ENCODE results near the gene EIF5. TPM values are rescaled to one million over a fixed set of nuclear protein-coding genes. Genes with fewer than 3 reads are reported as not detected.

EIF5 gene
- total RNA-seq, 1 donor from 2014 or later = 181 TPM

GRCh38 chr14:103391048-103391447, 57.0 kb downstream of the EIF5 start:
- no peak for DNase-seq (ENCODE audit: extremely low read depth, low read depth, low spot score)

GRCh38 chr14:103392106-103392505, 58.1 kb downstream of the EIF5 start:
- DNase-seq (ENCODE audit: extremely low read depth, low read depth, low spot score) = no peak

- no peak for DNase-seq (ENCODE audit: extremely low read depth, low read depth, low spot score)
These were observed 58.5 kb downstream of the EIF5 start for GRCh38 chr14:103392572-103392971.

- DNase-seq (ENCODE audit: extremely low read depth, low read depth, low spot score) = no peak
These were observed 59.0 kb downstream of the EIF5 start for GRCh38 chr14:103393070-103393469.

- no peak for DNase-seq (ENCODE audit: extremely low read depth, low read depth, low spot score)
These were observed 59.9 kb downstream of the EIF5 start for GRCh38 chr14:103393676-103394626.

Other genes starting within 250 kb of the EIF5 start
- not detected in 2 replicates for gene EXOC3L4, start 239.5 kb upstream of the EIF5 start, total RNA-seq
- 59.6 and 136 TPM in 2 replicates for gene TNFAIP2, start 210.8 kb upstream of the EIF5 start, total RNA-seq
- gene MARK3, start 51.2 kb downstream of the EIF5 start, total RNA-seq = 65.5 and 75.7 TPM in 2 replicates
- 10.3 and 30.8 TPM in 2 replicates for gene CKB, start 188.6 kb downstream of the EIF5 start, total RNA-seq
- 7.1 and 9.3 TPM in 2 replicates for gene TRMT61A, start 195.0 kb downstream of the EIF5 start, total RNA-seq
- gene BAG5, start 228.4 kb downstream of the EIF5 start, total RNA-seq = 23.8 and 27.4 TPM in 2 replicates
- 38.4 and 38.9 TPM in 2 replicates for gene COA8, start 228.7 kb downstream of the EIF5 start, total RNA-seq